Parathyroid adenoma (tissue), 2 donors: ENCODE results near the gene COG7.

ENCODE experiments used
- H2AFZ ChIP-seq: fragments of 300-600 bp; sonication (generic); one replicate; pipeline ENCODE4 v1.7.0; 2017; ENCODE audit warnings: antibody characterized with exemption, mild to moderate bottlenecking
- H3K27ac ChIP-seq: fragments of 300-600 bp; sonication (generic); one replicate; pipeline ENCODE4 v1.7.0; 2017
- H3K27me3 ChIP-seq: fragments of 300-600 bp; sonication (generic); one replicate; pipeline ENCODE4 v1.7.0; 2017; ENCODE audit warnings: low read length; ENCODE audit not compliant: control insufficient read depth, insufficient read depth
- H3K36me3 ChIP-seq: fragments of 300-600 bp; sonication (generic); one replicate; pipeline ENCODE4 v1.7.0; 2017; ENCODE audit warnings: low read length; ENCODE audit not compliant: control insufficient read depth, insufficient read depth
- H3K4me1 ChIP-seq: fragments of 300-600 bp; sonication (generic); one replicate; pipeline ENCODE4 v1.7.0; 2017; ENCODE audit warnings: control low read depth
- H3K4me2 ChIP-seq: fragments of 300-600 bp; sonication (generic); one replicate; pipeline ENCODE4 v1.7.0; 2017; ENCODE audit warnings: low read length
- H3K4me3 ChIP-seq: fragments of 300-600 bp; sonication (generic); one replicate; pipeline ENCODE4 v1.7.0; 2017; ENCODE audit warnings: low read depth, low read length
- H3K79me2 ChIP-seq: fragments of 300-600 bp; sonication (generic); one replicate; pipeline ENCODE4 v1.7.0; 2017; ENCODE audit warnings: control low read depth
- H3K9ac ChIP-seq: fragments of 300-600 bp; sonication (generic); one replicate; pipeline ENCODE4 v1.7.0; 2017; ENCODE audit warnings: mild to moderate bottlenecking
- H3K9me3 ChIP-seq: fragments of 300-600 bp; sonication (generic); one replicate; pipeline ENCODE4 v1.7.0; 2017; ENCODE audit warnings: low read length; ENCODE audit not compliant: control insufficient read depth
- CTCF ChIP-seq: fragments of 300-600 bp; sonication (generic); IDR thresholded peaks from one replicate; pipeline ENCODE4 v1.7.0; 2017; ENCODE audit warnings: antibody characterized with exemption, mild to moderate bottlenecking
- donor health status: primary hyperparathyroidism.

The COG7 gene

GRCh38 chr16:23374721-23375510 is 78.1 kb downstream of the COG7 start:
- Histone ChIP-seq H3K4me1 (no peaks in the 10 kb centered on the region), H2AFZ (no peak overlapping the region), H3K9ac (no peak overlapping the region), H3K4me2 (no peak overlapping the region), H3K4me3 (no peak overlapping the region), H3K9me3 (no peaks in the 10 kb centered on the region), H3K36me3 (no peaks in the 10 kb centered on the region), H3K27ac (no peak overlapping the region), H3K79me2 (no peaks in the 10 kb centered on the region), H3K27me3 (no peaks in the 10 kb centered on the region)
- no peak for TF ChIP-seq CTCF

GRCh38 chr16:23373436-23374219 is 79.4 kb downstream of the COG7 start:
- H3K79me2 ChIP-seq, result no peaks in the 10 kb centered on the region
- H3K4me3 ChIP-seq, result no peak overlapping the region
- no peaks in the 10 kb centered on the region for H3K9me3 ChIP-seq
- H3K27ac ChIP-seq, result no peak overlapping the region
- H3K9ac ChIP-seq, result no peak overlapping the region
- no peak overlapping the region for H2AFZ ChIP-seq
- H3K4me1 ChIP-seq, result no peaks in the 10 kb centered on the region
- no peaks in the 10 kb centered on the region for H3K27me3 ChIP-seq
- no peak overlapping the region for H3K4me2 ChIP-seq
- H3K36me3 ChIP-seq, result no peaks in the 10 kb centered on the region
- no peak for TF ChIP-seq CTCF

GRCh38 chr16:23371368-23371767 is 81.6 kb downstream of the COG7 start:
- H2AFZ ChIP-seq, result no peak overlapping the region
- H3K27me3 ChIP-seq, result no peaks in the 10 kb centered on the region
- no peaks in the 10 kb centered on the region for H3K4me1 ChIP-seq
- no peaks in the 10 kb centered on the region for H3K36me3 ChIP-seq
- no peak overlapping the region for H3K4me3 ChIP-seq
- H3K79me2 ChIP-seq, result no peaks in the 10 kb centered on the region
- no peak overlapping the region for H3K4me2 ChIP-seq
- H3K27ac ChIP-seq, result no peak overlapping the region
- H3K9ac ChIP-seq, result no peak overlapping the region
- no peak for TF ChIP-seq CTCF
- H3K9me3 ChIP-seq, result no peaks in the 10 kb centered on the region

GRCh38 chr16:23369416-23369815 is 83.6 kb downstream of the COG7 start:
- no peaks in the 10 kb centered on the region for H3K27me3 ChIP-seq
- no peaks in the 10 kb centered on the region for H3K9me3 ChIP-seq
- no peak overlapping the region for H3K4me2 ChIP-seq
- no peaks in the 10 kb centered on the region for H3K79me2 ChIP-seq
- H3K4me3 ChIP-seq, result no peak overlapping the region
- H3K27ac ChIP-seq, result no peak overlapping the region
- H2AFZ ChIP-seq, result no peak overlapping the region
- TF ChIP-seq CTCF, result no peak
- H3K9ac ChIP-seq, result no peak overlapping the region
- no peaks in the 10 kb centered on the region for H3K4me1 ChIP-seq
- H3K36me3 ChIP-seq, result no peaks in the 10 kb centered on the region
